SIG-M5 treated with dmso at 0.1 percent for 504 hours (cell line): ENCODE data around the gene WDFY2.
"Not testable (repeated sequence)": the region's sequence is repeated elsewhere in the genome, so short reads cannot be mapped to it uniquely, and the experiment has no call there.

Source experiments
- DNase-seq: peaks from one replicate; lab custom pipeline; 2025; ENCODE audit not compliant: unreplicated experiment; lab: John Stamatoyannopoulos, UW

The WDFY2 gene

DNA sequence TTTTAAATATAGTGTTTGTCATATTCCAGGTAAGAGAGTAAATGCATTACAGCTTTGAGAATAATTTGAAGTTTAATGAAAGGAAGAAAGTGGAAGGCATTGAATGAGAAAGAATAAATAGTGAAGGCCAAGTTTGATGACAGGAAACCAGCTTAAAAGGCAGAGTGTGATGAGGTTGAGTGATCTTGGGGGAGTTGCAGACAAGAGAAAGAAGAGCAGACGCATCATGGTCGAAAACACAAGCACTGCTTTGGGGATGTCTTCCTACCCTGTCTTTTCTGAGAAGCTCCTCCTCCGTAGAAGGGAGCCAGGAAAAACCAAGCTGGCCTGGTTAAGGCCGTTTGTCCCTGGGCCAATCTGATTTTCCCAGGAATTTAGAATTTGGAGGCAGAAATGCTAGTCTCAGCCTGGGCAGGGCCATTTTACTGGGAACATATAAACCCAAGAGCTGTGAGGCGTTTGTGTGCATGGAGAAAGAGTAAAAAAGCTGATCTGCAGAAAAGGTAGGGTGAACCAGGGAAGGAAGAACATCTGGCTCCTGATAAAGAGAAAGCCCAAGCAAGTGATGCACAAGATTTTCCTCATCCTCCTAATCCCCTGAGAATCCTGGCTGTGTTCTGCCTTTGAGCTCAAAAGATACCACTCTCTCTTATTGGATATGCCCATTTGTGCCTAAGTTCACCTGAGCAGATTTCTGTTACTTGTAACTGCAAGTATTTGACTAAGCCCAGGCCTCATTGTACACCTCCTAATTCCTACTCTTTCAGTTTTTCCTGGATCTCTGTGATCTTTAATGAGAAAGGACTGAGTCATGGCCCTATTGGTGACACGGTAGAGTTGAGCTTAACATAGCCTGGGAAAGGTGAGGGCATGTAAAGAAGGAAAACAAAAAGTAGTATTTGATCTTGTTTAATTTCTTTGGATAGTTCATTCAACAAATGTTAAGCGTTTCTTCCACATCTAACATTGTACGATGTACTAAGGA, 80.0 kb downstream of the WDFY2 start:
- DNase-seq: no peak

DNA sequence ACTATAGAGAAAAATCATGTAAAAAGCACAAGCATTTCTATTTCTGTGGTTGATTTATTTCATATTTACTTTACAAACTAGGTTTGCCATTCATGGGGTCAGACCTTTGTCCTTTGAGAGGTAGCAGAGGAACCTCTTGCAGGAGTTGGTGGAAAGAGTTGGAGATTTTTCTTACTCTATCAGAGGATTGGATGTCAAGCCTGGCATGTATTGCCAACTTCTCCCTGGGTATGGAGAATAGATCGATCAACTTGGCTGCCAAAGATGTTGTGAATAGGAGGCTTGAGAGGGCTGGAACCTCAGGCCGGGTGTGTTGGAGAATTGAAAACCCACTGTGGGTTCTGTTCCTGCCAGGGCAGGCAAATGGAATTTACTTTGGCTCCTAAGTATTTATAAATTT, 81.2 kb downstream of the WDFY2 start:
- DNase-seq: no peak

GRCh38 chr13:51666374-51666773, 82.1 kb downstream of the WDFY2 start:
- no peak for DNase-seq

GRCh38 chr13:51666839-51667238, 82.6 kb downstream of the WDFY2 start:
- DNase-seq: no peak

- no peak for DNase-seq
Observed at GRCh38 chr13:51668580-51669195, 84.4 kb downstream of the WDFY2 start.

- DNase-seq: no peak
Observed at GRCh38 chr13:51673165-51673564, 88.9 kb downstream of the WDFY2 start.

- DNase-seq: peak; percentile 47
Observed at GRCh38 chr13:51674276-51674675, 90.0 kb downstream of the WDFY2 start.

DNA sequence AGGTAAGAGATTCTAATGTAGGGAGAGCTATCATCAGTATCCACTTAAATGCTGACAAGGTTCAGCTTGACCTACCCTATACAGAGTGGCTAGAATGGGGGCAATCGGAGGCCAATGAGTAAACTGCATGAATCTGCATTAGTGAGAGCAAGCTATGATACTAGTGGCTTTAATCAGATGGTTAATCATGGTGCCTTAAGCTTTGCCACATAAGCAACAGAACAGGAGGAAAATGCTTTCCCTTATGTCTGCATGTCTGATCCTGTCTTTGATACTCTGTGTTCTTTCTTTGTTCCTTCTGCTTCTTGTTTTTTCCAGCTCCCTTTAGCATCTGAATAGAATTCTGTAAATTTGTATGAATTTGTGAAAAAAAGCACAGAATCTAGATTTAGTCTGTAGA, 91.1 kb downstream of the WDFY2 start:
- DNase-seq: no peak

DNA sequence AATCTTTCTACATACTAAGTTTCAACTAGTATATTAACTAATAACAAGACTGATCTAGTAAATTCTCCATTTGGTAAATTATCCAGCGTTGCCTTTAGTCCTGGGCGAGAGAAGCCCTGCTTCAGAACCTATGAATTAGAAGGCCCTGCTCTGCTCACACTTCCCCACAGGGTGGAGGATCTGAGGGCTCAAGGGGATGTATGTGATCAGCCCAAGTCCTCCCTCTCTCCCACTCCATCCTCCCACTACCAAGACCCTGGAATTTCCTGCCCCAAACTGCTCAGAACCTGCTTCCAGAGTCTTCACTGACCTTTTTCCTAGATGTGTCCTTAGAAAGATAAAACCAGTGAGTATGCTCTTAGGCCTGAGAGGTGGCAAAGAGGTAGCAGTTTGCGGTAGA, 91.6 kb downstream of the WDFY2 start:
- no peak for DNase-seq

DNA sequence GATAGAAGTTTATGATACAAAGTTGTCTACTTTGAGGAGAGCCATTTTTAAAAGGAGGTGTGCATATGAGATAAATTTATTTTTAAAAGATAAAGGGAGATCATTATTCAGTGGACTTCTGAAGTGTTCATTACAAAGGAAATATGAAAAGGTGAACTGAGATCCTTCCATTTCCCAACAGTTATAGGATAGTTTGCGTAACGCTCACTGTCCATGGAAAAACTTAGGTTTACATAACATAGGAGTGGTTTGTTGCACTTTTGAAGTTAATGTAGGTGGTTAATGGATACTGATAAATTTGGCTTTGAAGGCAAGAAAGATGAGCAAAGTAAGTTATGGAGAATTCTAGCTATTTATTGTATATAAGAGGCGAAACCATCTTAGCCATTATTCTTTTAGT, 92.5 kb downstream of the WDFY2 start:
- DNase-seq: no peak

GRCh38 chr13:51678420-51678819, 94.2 kb downstream of the WDFY2 start:
- no peak for DNase-seq

DNA sequence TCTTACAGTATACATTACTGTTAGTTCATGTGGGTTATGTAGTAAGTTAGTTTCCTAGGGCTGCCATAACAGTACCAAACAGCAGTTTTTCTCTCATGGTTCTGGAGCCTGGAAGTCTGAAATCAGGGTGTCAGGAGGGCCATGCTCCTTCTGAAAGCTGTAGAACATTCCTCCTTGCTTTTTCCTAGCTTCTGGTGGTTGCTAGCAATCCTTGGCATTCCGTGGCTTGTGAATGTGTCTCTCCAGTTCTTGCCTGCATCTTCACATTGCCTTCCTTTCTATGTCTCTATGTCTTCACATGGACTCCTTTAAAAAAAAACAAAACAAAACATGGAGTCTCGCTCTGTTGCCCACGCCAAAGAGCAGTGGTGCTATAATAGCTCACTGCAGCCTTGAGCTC, 95.4 kb downstream of the WDFY2 start:
- DNase-seq: no peak

- no peak for DNase-seq
Observed at GRCh38 chr13:51681037-51681678, 96.9 kb downstream of the WDFY2 start.

GRCh38 chr13:51682686-51683085, 98.4 kb downstream of the WDFY2 start:
- DNase-seq: no peak

DNA sequence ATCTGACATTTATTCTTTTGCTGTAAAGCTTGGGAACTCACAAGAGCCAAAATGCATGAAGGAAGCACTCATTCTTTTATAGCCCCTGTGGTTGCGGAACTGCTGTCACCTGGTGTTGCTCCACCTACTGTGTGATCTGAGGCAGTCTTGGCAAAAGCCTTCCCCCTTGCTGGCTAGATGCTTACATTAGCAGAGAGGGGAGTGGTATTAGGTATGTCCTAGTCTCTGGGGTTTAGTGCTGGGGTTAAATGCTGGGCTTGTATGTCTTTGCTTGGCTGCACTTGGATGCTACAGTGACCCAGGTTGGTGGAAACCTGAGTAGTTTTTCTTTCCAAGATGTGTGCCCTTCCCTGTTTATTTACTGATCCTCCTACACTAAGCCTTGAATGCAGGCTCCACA, 99.3 kb downstream of the WDFY2 start:
- DNase-seq: no peak

- no peak for DNase-seq
Observed at GRCh38 chr13:51684076-51684475, 99.8 kb downstream of the WDFY2 start.

- no peak for DNase-seq
Observed at GRCh38 chr13:51687947-51688714, 103.9 kb downstream of the WDFY2 start.

- no peak for DNase-seq
Observed at GRCh38 chr13:51688937-51689662, 104.8 kb downstream of the WDFY2 start.

GRCh38 chr13:51689663-51689996, 105.4 kb downstream of the WDFY2 start:
- no peak for DNase-seq

GRCh38 chr13:51695677-51696076, 111.4 kb downstream of the WDFY2 start:
- not testable (repeated sequence) for DNase-seq

DNA sequence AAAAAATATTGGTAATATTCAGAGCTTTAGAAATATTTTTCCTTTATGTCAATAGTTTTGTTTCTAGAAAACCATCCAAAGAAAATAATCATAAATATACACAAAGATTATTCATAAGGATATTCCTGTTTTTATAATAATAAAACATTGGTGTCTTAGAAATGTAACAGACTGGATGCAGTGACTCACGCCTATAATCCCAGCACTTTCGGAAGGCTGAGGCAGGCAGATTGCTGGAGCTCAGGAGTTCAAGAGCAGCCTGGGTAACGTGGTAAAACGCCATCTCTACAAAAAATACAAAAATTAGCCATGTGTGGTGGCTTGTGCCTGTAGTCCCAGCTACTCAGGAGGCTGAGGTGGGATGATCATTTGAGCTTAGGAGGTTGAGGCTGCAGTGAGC, 112.9 kb downstream of the WDFY2 start:
- DNase-seq: no peak
